Tibial artery (tissue), 4 donors: ENCODE results near the gene SYMPK.

Experiments used
- DNase-seq, 2 donors: peaks; one replicate each; pipeline ENCODE4 v3.0.0-alpha.2; 2019
- H3K27ac ChIP-seq, 2 donors: fragments of 200-600 bp; sonication (generic) in 1 of 2; 1 replicate in 1 of 2; 2 replicates in 1 of 2; pipeline ENCODE4 v1.5.1; 2018 to 2019; ENCODE audit warnings: mild to moderate bottlenecking in 1 of 2
- H3K27me3 ChIP-seq, 2 donors: fragments of 200-600 bp; sonication (generic) in 1 of 2; one replicate each; pipeline versions ENCODE4 v1.5.1 to v1.6.0; 2016 to 2019
- H3K36me3 ChIP-seq, 3 donors: fragments of 200-600 bp; sonication (generic) in 2 of 3; one replicate each; pipeline ENCODE4 v1.5.1; 2016 to 2019; ENCODE audit warnings: mild to moderate bottlenecking in 2 of 3
- H3K4me1 ChIP-seq, 4 donors: fragments of 200-600 bp; sonication (generic) in 2 of 4; 1 replicate in 3 of 4; 2 replicates in 1 of 4; pipeline ENCODE4 v1.5.1; 2016 to 2019
- H3K4me3 ChIP-seq, 2 donors: fragments of 200-600 bp; sonication (generic) in 1 of 2; 1 replicate in 1 of 2; 2 replicates in 1 of 2; pipeline ENCODE4 v1.5.1; 2018 to 2019; ENCODE audit warnings: mild to moderate bottlenecking in 2 of 2
- H3K9me3 ChIP-seq, 3 donors: fragments of 200-600 bp; sonication (generic) in 1 of 3; one replicate each; pipeline ENCODE4 v1.5.1; 2016 to 2019
- intact Hi-C: fragments of 100-400 bp; cut with DNase I; formaldehyde crosslinking; loops from one replicate; pipeline ENCODE4 v1.15.0; 2023; ENCODE audit warnings: low total_unique reads
- TF ChIP-seq, protein P1 (sequence below), 2 experiments: fragments of 200-600 bp in 1 of 2; fragments of 450-650 bp in 1 of 2; IDR thresholded peaks; one replicate each; pipeline ENCODE4 v1.5.1; 2017 to 2019; ENCODE audit warnings: antibody characterized with exemption in 2 of 2, mild to moderate bottlenecking in 1 of 2, moderate library complexity in 1 of 2

The SYMPK gene

DNA sequence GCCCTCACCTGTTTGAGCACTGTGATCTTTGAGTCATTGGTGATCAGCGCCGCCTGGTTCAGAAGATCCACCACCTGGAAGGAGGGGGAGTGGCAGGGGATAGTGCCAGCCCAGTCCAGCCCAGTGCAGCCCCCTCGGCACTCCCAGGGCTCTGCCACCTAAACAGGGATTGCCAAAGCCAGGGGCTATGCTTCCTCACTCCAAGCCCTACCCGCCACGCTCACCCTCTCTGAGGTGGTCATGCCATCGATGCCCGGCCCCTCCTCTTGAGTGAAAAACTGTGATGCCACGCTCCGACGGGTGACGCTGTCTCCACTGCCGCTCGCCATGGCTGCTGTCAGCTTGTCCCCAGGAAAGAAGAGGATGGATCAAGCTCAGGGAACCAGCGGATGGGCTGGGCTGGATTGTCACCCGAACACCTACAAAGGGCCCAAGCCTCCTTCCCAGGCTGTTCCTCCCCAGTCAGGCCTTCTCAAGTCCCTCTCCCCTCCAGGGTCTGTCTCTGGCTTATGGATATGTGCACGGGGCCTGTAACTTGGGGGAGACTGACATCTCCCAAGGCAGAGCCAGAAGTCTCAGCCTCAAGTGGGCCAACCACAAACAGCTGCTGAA, 8.7 kb downstream of the SYMPK start:
- intact Hi-C loops = no loop called here
- no peak overlapping the region for H3K27ac ChIP-seq
- peaks cover 42 to 84% (median 57%) of the 10 kb centered on the region in 3 donors for H3K36me3 ChIP-seq
- no peak overlapping the region for H3K4me3 ChIP-seq
- no peaks in the 10 kb centered on the region for H3K27me3 ChIP-seq
- DNase-seq = no peak
- no peaks in the 10 kb centered on the region for H3K9me3 ChIP-seq
- TF ChIP-seq, protein P1, sequence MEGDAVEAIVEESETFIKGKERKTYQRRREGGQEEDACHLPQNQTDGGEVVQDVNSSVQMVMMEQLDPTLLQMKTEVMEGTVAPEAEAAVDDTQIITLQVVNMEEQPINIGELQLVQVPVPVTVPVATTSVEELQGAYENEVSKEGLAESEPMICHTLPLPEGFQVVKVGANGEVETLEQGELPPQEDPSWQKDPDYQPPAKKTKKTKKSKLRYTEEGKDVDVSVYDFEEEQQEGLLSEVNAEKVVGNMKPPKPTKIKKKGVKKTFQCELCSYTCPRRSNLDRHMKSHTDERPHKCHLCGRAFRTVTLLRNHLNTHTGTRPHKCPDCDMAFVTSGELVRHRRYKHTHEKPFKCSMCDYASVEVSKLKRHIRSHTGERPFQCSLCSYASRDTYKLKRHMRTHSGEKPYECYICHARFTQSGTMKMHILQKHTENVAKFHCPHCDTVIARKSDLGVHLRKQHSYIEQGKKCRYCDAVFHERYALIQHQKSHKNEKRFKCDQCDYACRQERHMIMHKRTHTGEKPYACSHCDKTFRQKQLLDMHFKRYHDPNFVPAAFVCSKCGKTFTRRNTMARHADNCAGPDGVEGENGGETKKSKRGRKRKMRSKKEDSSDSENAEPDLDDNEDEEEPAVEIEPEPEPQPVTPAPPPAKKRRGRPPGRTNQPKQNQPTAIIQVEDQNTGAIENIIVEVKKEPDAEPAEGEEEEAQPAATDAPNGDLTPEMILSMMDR (IDR thresholded peaks at IDR 0.05) = no peak
- H3K4me1 ChIP-seq = no peaks in the 10 kb centered on the region

DNA sequence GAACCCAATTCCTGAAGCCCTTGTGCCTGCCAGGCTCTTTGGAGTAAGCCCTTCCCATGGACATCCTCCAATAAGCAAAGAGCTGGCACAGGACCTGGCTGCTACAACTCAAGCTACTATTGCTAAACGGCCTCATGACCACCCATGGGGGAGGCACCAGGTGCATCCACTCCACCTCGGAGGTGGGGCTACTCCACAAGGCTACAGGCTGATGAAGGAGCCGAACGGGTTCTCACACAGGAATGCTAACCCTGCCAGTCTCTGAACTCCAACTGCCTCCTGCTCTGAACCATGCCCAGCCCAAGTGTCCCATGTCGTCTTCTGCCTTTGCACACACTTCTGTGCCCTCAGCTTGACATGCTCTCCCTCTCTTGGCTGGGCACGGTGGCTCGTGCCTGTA, 10.0 kb downstream of the SYMPK start:
- Histone ChIP-seq H3K9me3 (no peaks in the 10 kb centered on the region), H3K27me3 (no peaks in the 10 kb centered on the region), H3K36me3 (peaks cover 54 to 87% (median 63%) of the 10 kb centered on the region in 3 donors), H3K4me1 (no peaks in the 10 kb centered on the region), H3K4me3 (no peak overlapping the region), H3K27ac (no peak overlapping the region)
- TF ChIP-seq, protein P1 (IDR thresholded peaks at IDR 0.05) = no peak
- intact Hi-C loops = no loop called here
- DNase-seq = no peak

DNA sequence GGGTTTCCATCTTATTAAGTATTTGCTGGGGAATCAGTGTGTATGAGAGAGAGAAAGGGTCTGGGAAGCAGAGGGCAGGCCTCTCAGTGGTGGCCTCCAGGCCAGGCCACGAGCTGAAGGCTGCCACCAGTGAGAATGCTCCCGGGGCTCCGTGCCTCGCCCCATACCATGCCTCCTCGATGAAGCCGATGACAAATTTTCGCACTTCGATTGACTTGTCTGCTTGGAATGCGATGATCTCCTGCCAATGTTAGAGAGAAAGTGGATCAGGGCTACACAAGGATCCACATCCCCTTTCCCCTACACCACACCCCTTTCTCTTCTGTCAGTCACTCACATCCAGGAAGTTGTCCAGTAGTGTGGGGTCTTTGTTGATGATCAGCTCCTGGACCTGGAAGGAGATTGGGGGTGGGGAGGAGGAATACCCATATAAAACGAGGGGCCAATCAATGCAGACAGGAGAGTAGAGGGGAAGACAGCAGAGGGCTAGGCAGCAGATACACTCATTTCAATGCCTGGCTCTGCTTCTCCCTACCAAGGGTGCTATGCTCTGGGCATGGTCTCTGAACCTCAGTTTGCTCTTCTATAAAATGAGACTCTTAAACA, 10.7 kb downstream of the SYMPK start:
- TF ChIP-seq, protein P1 (IDR thresholded peaks at IDR 0.05) = no peak
- Histone ChIP-seq H3K27ac (no peak overlapping the region), H3K4me1 (no peaks in the 10 kb centered on the region), H3K36me3 (peaks cover 61 to 92% (median 70%) of the 10 kb centered on the region in 3 donors), H3K4me3 (no peak overlapping the region), H3K27me3 (no peaks in the 10 kb centered on the region), H3K9me3 (no peaks in the 10 kb centered on the region)
- DNase-seq = no peak
- intact Hi-C loops = no loop called here

DNA sequence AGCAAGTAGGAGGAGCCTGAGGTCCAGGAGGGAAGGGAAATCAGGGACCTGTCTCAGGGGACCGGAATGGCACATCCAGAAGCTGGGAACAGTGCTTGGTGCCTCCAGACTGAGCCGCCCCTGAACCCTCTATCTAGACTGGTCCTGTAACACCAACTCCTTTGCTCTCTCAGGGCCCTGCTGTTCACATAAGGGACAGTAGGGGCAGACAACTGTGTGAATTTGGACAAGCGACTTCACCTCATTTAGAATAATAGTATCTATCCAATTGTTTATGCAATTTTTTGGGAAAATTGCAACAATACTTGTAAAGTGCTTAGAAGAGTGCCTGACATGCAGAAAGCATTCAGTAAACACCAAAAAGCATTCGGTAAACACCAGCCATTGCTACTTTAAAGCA, 14.0 kb downstream of the SYMPK start:
- Histone ChIP-seq H3K4me1 (no peaks in the 10 kb centered on the region), H3K9me3 (no peaks in the 10 kb centered on the region), H3K27ac (no peak overlapping the region), H3K4me3 (no peak overlapping the region), H3K27me3 (no peaks in the 10 kb centered on the region), H3K36me3 (peaks cover 75 to 95% (median 95%) of the 10 kb centered on the region in 3 donors)
- TF ChIP-seq, protein P1 (IDR thresholded peaks at IDR 0.05) = no peak
- no peak for DNase-seq
- intact Hi-C loops = no loop called here

DNA sequence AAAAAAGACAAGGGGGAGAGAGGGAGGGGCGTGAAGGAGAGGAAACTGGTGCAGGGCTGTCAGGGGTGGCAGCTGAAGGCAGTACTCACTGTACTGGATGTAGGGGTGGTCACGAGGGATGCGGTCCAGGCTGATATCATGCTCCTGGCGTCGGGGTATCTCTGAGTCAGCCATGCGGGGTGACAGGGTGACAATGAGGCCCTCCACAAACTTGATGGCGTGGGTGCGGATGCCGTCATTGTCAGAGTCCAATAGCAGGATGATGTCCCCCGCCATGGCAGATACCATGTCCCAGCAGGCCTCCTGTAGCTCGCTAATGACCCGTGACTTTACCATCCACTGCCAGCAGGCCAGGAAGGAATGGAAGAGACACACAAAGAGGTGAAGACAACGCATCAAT, 15.3 kb downstream of the SYMPK start:
- no peak for DNase-seq
- Histone ChIP-seq H3K9me3 (no peaks in the 10 kb centered on the region), H3K4me1 (no peaks in the 10 kb centered on the region), H3K27ac (no peak overlapping the region), H3K36me3 (peaks cover 84 to 97% (median 95%) of the 10 kb centered on the region in 3 donors), H3K27me3 (no peaks in the 10 kb centered on the region), H3K4me3 (no peak overlapping the region)
- intact Hi-C loops = no loop called here
- TF ChIP-seq, protein P1 (IDR thresholded peaks at IDR 0.05) = no peak
